Breast epithelium (tissue), 3 donors: Measurements from ENCODE around the gene MYO5A.

Experiments used
- POLR2A ChIP-seq: fragments of 450-650 bp; IDR thresholded peaks from one replicate; pipeline ENCODE4 v1.6.1; 2016; ENCODE audit warnings: antibody characterized with exemption, mild to moderate bottlenecking, moderate library complexity
- TF ChIP-seq, protein P1 (sequence below), 3 donors: fragments of 450-650 bp; IDR thresholded peaks; one replicate each; pipeline ENCODE4 v1.5.1; 2016 to 2017; ENCODE audit warnings: antibody characterized with exemption in 3 of 3, mild to moderate bottlenecking in 3 of 3, moderate library complexity in 3 of 3

DNA sequence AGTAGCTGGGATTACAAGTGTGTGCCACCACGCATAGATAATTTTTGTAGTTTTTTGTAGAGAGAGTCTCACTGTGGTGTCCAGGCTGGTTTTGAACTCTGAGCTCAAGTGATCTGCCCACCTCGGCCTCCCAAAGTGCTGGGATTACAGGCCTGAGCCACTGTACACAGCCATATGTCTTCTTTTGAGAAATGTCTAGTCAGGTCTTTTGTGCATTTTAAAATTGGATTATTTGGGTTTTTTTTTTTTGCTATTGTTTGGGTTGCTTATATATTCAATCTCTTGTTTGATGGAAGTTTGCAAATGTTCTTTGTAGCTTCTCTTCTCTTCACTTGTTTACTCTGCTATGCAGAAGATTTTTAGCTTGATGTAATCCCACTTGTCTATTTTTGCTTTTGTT lies 46.4 kb upstream of the MYO5A start:
- no peak for TF ChIP-seq POLR2A
- TF ChIP-seq, protein P1, sequence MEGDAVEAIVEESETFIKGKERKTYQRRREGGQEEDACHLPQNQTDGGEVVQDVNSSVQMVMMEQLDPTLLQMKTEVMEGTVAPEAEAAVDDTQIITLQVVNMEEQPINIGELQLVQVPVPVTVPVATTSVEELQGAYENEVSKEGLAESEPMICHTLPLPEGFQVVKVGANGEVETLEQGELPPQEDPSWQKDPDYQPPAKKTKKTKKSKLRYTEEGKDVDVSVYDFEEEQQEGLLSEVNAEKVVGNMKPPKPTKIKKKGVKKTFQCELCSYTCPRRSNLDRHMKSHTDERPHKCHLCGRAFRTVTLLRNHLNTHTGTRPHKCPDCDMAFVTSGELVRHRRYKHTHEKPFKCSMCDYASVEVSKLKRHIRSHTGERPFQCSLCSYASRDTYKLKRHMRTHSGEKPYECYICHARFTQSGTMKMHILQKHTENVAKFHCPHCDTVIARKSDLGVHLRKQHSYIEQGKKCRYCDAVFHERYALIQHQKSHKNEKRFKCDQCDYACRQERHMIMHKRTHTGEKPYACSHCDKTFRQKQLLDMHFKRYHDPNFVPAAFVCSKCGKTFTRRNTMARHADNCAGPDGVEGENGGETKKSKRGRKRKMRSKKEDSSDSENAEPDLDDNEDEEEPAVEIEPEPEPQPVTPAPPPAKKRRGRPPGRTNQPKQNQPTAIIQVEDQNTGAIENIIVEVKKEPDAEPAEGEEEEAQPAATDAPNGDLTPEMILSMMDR (IDR thresholded peaks at IDR 0.05), result no peak
